ENCODE data around the gene NT5DC4.

- TF ChIP-seq CTCF (IDR thresholded peaks at IDR 0.05; ENCODE audit: low read depth, low read length, missing input control) (no peak), SP1 (IDR thresholded peaks at IDR 0.05) (no peak), JUND (IDR thresholded peaks at IDR 0.05) (no peak), RXRA (IDR thresholded peaks at IDR 0.05) (no peak), YY1 (IDR thresholded peaks at IDR 0.05) (no peak), FOXA1 (IDR thresholded peaks at IDR 0.05) (no peak), REST (IDR thresholded peaks at IDR 0.05) (no peak), TAF1 (conservative IDR thresholded peaks at IDR 0.05) (no peak), RAD21 (IDR thresholded peaks at IDR 0.05) (no peak)
These were observed 32.5 kb upstream of the NT5DC4 start for GRCh38 chr2:112688086-112688880.
